NOMO-1 (cell line): ENCODE data around the gene EGFLAM.

ENCODE experiments used
- DNase-seq, 2 experiments: peaks; one replicate each; lab custom pipeline; 2025; ENCODE audit not compliant: unreplicated experiment in 2 of 2; lab: John Stamatoyannopoulos, UW

Gene EGFLAM

GRCh38 chr5:38467353-38468040 lies 209.1 kb downstream of the EGFLAM start:
- DNase-seq: no peak

- DNase-seq: no peak
These were observed 209.9 kb downstream of the EGFLAM start for GRCh38 chr5:38468202-38468673.

- no peak for DNase-seq
These were observed 210.8 kb downstream of the EGFLAM start for GRCh38 chr5:38468978-38469706.

- no peak for DNase-seq
These were observed 211.4 kb downstream of the EGFLAM start for GRCh38 chr5:38469707-38470267.

GRCh38 chr5:38471709-38472108 lies 213.3 kb downstream of the EGFLAM start:
- no peak for DNase-seq

- no peak for DNase-seq
These were observed 214.2 kb downstream of the EGFLAM start for GRCh38 chr5:38472541-38472940.

- DNase-seq: no peak
These were observed 214.6 kb downstream of the EGFLAM start for GRCh38 chr5:38473008-38473407.

- no peak for DNase-seq
These were observed 219.8 kb downstream of the EGFLAM start for GRCh38 chr5:38478166-38478565.

GRCh38 chr5:38478878-38479277 lies 220.5 kb downstream of the EGFLAM start:
- no peak for DNase-seq

- DNase-seq: no peak
These were observed 221.1 kb downstream of the EGFLAM start for GRCh38 chr5:38479315-38479904.

GRCh38 chr5:38483805-38484398 lies 225.5 kb downstream of the EGFLAM start:
- DNase-seq: no peak

- no peak for DNase-seq
These were observed 235.8 kb downstream of the EGFLAM start for GRCh38 chr5:38494175-38494574.

- no peak for DNase-seq
These were observed 236.4 kb downstream of the EGFLAM start for GRCh38 chr5:38494763-38495162.

- DNase-seq: no peak
These were observed 239.6 kb downstream of the EGFLAM start for GRCh38 chr5:38497946-38498345.

- DNase-seq: no peak
These were observed 242.4 kb downstream of the EGFLAM start for GRCh38 chr5:38500573-38501260.

GRCh38 chr5:38506302-38506701 lies 247.9 kb downstream of the EGFLAM start:
- DNase-seq: no peak

- DNase-seq: no peak
These were observed 250.8 kb downstream of the EGFLAM start for GRCh38 chr5:38509185-38509584.
